Duodenal mucosa (tissue), 2 donors: ENCODE data around the gene P2RY2.

Experiments
- H3K27ac ChIP-seq: one replicate; pipeline ENCODE4 v1.7.0; 2013; ENCODE audit warnings: low read depth, low read length
- H3K27me3 ChIP-seq, 2 donors: one replicate each; pipeline ENCODE4 v1.7.0; 2013; ENCODE audit warnings: low read length in 2 of 2, control low read depth in 1 of 2; ENCODE audit not compliant: insufficient read depth in 2 of 2, control insufficient read depth in 1 of 2
- H3K36me3 ChIP-seq, 2 donors: one replicate each; pipeline ENCODE4 v1.7.0; 2013; ENCODE audit warnings: low read length in 2 of 2, control low read depth in 1 of 2; ENCODE audit not compliant: insufficient read depth in 2 of 2, control insufficient read depth in 1 of 2
- H3K4me1 ChIP-seq, 2 donors: one replicate each; pipeline ENCODE4 v1.7.0; 2013; ENCODE audit warnings: low read length in 2 of 2, control low read depth in 1 of 2; ENCODE audit not compliant: insufficient read depth in 2 of 2, control insufficient read depth in 1 of 2
- H3K4me3 ChIP-seq, 2 donors: one replicate each; pipeline ENCODE4 v1.7.0; 2013; ENCODE audit warnings: low read length in 2 of 2, low read depth in 1 of 2
- H3K9ac ChIP-seq, 2 donors: one replicate each; pipeline ENCODE4 v1.7.0; 2013; ENCODE audit warnings: low read length in 2 of 2, low read depth in 1 of 2
- H3K9me3 ChIP-seq, 2 donors: one replicate each; pipeline ENCODE4 v1.7.0; 2013; ENCODE audit warnings: low read length in 2 of 2, control low read depth in 1 of 2; ENCODE audit not compliant: control insufficient read depth in 1 of 2

Gene P2RY2

GRCh38 chr11:73203790-73204189 is 14.3 kb upstream of the P2RY2 start:
- Histone ChIP-seq H3K27ac (no peak overlapping the region), H3K9me3 (no peaks in the 10 kb centered on the region), H3K9ac (no peak overlapping the region), H3K27me3 (no peaks in the 10 kb centered on the region), H3K4me3 (no peak overlapping the region), H3K4me1 (peaks cover 4 to 10% of the 10 kb centered on the region in 2 donors), H3K36me3 (no peaks in the 10 kb centered on the region)

DNA sequence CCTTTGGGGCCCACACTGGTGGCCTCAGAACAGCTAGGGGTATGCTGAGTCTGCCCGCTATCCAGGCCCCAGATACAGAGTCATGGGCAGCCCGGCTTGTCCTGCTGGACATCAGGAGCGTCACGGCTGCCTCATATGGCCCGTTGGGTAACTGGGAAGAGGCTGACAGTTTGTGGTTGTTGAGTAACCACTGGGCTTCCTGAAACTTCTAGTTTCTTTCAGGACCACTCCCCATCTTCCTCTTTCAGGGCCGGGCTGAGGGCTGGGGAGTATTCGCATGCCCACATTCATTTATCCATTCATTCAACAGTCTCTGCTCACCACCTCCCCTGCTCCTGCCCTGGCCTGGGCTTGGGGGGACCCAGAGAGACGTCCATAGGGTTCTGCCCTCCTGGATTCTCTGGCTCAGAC is 13.4 kb upstream of the P2RY2 start:
- no peak overlapping the region for H3K9ac ChIP-seq
- H3K27ac ChIP-seq = no peak overlapping the region
- peaks cover 4 to 10% of the 10 kb centered on the region in 2 donors for H3K4me1 ChIP-seq
- no peaks in the 10 kb centered on the region for H3K27me3 ChIP-seq
- H3K36me3 ChIP-seq = no peaks in the 10 kb centered on the region
- H3K9me3 ChIP-seq = no peaks in the 10 kb centered on the region
- H3K4me3 ChIP-seq = no peak overlapping the region

- Histone ChIP-seq H3K4me3 (no peak overlapping the region), H3K27ac (no peak overlapping the region), H3K27me3 (no peaks in the 10 kb centered on the region), H3K9ac (no peak overlapping the region), H3K36me3 (no peaks in the 10 kb centered on the region), H3K9me3 (no peaks in the 10 kb centered on the region), H3K4me1 (peaks cover 4 to 10% of the 10 kb centered on the region in 2 donors)
Measured at GRCh38 chr11:73205661-73206343, 12.3 kb upstream of the P2RY2 start.

DNA sequence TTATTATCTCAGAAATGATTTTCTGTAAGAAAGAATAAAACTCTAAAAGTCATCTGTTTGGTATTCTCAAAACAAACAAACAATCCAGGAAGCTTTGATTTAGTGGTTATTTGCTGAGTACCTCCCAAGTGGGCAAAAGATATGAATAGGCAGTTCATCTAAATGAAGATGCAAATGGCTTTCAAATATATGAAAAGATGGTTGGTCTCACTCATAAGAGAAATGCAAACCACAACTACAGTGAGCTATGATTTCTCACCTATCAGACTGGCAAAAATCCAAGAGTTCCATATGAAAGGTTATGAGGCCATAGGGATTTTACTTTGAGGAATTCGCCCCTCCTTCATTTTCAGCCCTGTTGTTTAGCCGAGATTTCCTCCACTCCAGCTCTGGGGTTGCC is 11.3 kb upstream of the P2RY2 start:
- H3K4me3 ChIP-seq = no peak overlapping the region
- H3K27me3 ChIP-seq = no peaks in the 10 kb centered on the region
- no peaks in the 10 kb centered on the region for H3K9me3 ChIP-seq
- H3K36me3 ChIP-seq = no peaks in the 10 kb centered on the region
- peaks cover 4 to 10% of the 10 kb centered on the region in 2 donors for H3K4me1 ChIP-seq
- no peak overlapping the region for H3K27ac ChIP-seq
- no peak overlapping the region for H3K9ac ChIP-seq

DNA sequence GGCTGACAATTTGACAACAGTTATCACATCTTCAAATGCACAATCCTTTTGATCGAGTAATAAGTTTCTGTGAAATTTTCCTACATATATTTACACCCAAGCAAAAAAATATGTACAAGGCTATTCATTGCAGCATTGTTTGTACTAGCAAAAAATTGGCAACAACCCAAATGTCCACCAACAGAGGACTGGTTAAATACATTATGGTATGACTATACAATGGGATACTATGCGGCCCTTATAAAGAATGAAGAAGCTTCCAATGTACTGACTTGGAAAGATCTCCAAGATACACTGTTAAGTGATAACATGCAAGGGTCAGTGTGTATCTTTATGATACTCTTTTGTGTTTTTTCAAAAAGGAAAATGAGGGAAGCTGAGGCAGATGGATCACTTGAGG is 8.2 kb upstream of the P2RY2 start:
- Histone ChIP-seq H3K9ac (no peak overlapping the region), H3K27ac (no peak overlapping the region), H3K9me3 (no peaks in the 10 kb centered on the region), H3K36me3 (no peaks in the 10 kb centered on the region), H3K4me1 (peaks cover 4 to 7% of the 10 kb centered on the region in 2 donors), H3K4me3 (no peak overlapping the region), H3K27me3 (no peaks in the 10 kb centered on the region)

GRCh38 chr11:73210916-73211667 is 7.0 kb upstream of the P2RY2 start:
- Histone ChIP-seq H3K36me3 (no peaks in the 10 kb centered on the region), H3K27me3 (no peaks in the 10 kb centered on the region), H3K4me1 (peaks cover 0 to 7% of the 10 kb centered on the region in 2 donors), H3K4me3 (no peak overlapping the region), H3K9me3 (no peaks in the 10 kb centered on the region), H3K9ac (no peak overlapping the region), H3K27ac (no peak overlapping the region)

GRCh38 chr11:73213196-73214143 is 4.6 kb upstream of the P2RY2 start:
- Histone ChIP-seq H3K36me3 (no peaks in the 10 kb centered on the region), H3K9me3 (no peaks in the 10 kb centered on the region), H3K9ac (no peak overlapping the region), H3K27ac (no peak overlapping the region), H3K4me1 (peaks cover 0 to 12% of the 10 kb centered on the region in 2 donors), H3K27me3 (no peaks in the 10 kb centered on the region), H3K4me3 (no peak overlapping the region)

DNA sequence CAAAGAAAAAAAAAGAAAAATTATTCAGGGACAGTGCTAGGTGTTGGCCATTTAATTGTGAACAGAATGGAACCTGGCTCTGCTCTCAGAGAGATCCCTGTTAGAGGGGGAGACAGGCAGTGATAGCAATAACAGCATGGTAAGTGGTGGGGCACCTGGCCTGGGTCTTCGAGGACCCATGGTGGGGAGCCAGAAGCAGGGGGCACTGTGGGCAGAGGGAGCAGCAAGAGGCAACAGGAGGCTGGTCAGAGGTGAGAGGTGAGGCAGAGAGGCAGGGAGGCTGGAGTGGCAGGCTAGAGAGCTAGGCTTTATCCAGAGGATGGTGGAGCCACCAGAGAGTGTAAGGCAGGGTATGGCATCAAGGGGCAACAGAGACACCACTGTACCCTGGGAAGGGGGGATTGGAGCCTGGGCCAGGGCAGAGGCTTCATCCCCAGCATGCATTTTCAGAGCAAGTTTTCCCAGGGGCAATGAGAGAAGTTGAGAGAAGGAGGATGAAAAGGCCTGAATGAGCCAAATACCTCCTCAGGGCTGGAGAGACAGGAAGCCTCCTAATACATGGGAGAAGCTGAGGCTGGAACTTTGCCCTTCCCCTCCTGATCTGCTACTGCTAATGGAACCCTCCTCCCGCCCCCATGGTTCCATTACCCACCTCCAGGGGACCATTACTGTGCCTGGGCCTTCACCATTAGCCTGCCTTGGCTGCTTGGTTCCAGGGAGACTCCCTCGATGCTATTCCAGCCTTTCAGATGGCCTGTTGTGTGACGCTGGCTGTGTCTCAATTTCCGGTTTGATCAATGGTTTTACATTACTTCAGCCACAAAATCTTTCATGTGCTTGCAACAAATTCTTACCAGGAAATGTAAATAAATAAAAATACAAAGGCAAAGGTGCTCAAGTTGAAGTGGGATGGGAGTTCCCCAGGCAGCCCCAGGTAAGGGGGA is 2.6 kb upstream of the P2RY2 start:
- Histone ChIP-seq H3K9me3 (no peaks in the 10 kb centered on the region), H3K4me3 (no peak overlapping the region), H3K27ac (no peak overlapping the region), H3K27me3 (peaks cover 0 to 5% of the 10 kb centered on the region in 2 donors), H3K9ac (no peak overlapping the region), H3K4me1 (peaks cover 11 to 24% of the 10 kb centered on the region in 2 donors), H3K36me3 (no peaks in the 10 kb centered on the region)

DNA sequence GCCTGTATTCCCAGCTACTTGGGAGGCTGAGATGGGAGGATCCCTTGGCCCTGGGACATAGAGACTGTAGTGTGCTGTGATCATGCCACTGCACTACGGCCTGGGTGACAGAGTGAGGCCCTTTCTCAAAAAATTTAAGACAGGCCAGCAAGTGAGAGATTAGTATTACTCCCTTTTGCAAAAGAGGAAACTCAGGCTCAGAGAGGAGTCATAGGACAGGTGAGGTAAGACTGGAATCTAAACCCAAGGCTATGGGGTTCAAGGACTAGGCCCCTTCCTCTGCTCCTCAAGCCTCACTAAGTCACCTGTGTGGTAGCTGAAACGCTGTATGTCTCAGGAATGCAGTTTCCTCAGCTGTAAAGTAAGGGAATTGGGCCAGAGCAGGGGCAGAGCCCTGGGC is 1.6 kb upstream of the P2RY2 start:
- Histone ChIP-seq H3K9me3 (no peaks in the 10 kb centered on the region), H3K27ac (no peak overlapping the region), H3K27me3 (peaks cover 0 to 5% of the 10 kb centered on the region in 2 donors), H3K9ac (no peak overlapping the region), H3K36me3 (no peaks in the 10 kb centered on the region), H3K4me3 (no peak overlapping the region), H3K4me1 (peaks cover 11 to 24% of the 10 kb centered on the region in 2 donors)
